GM18526 (cell line): ENCODE data around the gene STX2.

Experiments used
- POLR2A ChIP-seq: IDR thresholded peaks from 3 replicates; pipeline ENCODE4 v1.6.1; 2011; ENCODE audit not compliant: insufficient read length; ENCODE audit errors: extremely low read depth

Gene STX2

GRCh38 chr12:130872179-130873096 is 33.4 kb upstream of the STX2 start:
- TF ChIP-seq POLR2A, result no peak

GRCh38 chr12:130871286-130872178 is 32.5 kb upstream of the STX2 start, which contains the start of gene RAN:
Gene RAN (plus strand): TSS chr12:130872066. CDS start chr12:130872594, 528 bp downstream.
- peak; percentile 79 for TF ChIP-seq POLR2A

GRCh38 chr12:130870442-130871285 is 31.6 kb upstream of the STX2 start:
- TF ChIP-seq POLR2A, result peak; percentile 30

GRCh38 chr12:130868412-130868811 is 29.4 kb upstream of the STX2 start:
- no peak for TF ChIP-seq POLR2A

- no peak for TF ChIP-seq POLR2A
These were observed 24.2 kb upstream of the STX2 start for GRCh38 chr12:130863298-130863697.

- TF ChIP-seq POLR2A, result no peak
These were observed 23.1 kb upstream of the STX2 start for GRCh38 chr12:130862161-130862560.

- TF ChIP-seq POLR2A, result no peak
These were observed 21.3 kb upstream of the STX2 start for GRCh38 chr12:130860311-130860710.

GRCh38 chr12:130859161-130859560 is 20.1 kb upstream of the STX2 start:
- TF ChIP-seq POLR2A, result no peak

GRCh38 chr12:130858084-130858483 is 19.0 kb upstream of the STX2 start:
- no peak for TF ChIP-seq POLR2A

- no peak for TF ChIP-seq POLR2A
These were observed 17.0 kb upstream of the STX2 start for GRCh38 chr12:130856088-130856487.

- TF ChIP-seq POLR2A, result no peak
These were observed 11.5 kb upstream of the STX2 start for GRCh38 chr12:130850418-130851021.

GRCh38 chr12:130849561-130850417 is 10.7 kb upstream of the STX2 start:
- no peak for TF ChIP-seq POLR2A

GRCh38 chr12:130847112-130847511 is 8.1 kb upstream of the STX2 start:
- TF ChIP-seq POLR2A, result no peak

GRCh38 chr12:130846369-130846768 is 7.3 kb upstream of the STX2 start:
- TF ChIP-seq POLR2A, result no peak
